B cell (primary cell): ENCODE data around the gene SAA2.

Experiments used
- CTCF ChIP-seq: fragments of 200-600 bp; IDR thresholded peaks from one replicate; pipeline ENCODE4 v1.8.0; 2022; ENCODE audit warnings: antibody characterized with exemption, mild to moderate bottlenecking
- EZH2 ChIP-seq: IDR thresholded peaks from 2 replicates; pipeline ENCODE4 v1.6.1; 2012; ENCODE audit warnings: borderline replicate concordance, low read depth, mild to moderate bottlenecking, moderate library complexity, low read length; ENCODE audit not compliant: insufficient read depth, poor library complexity, severe bottlenecking

- TF ChIP-seq CTCF (no peak), EZH2 (no peak)
Observed at GRCh38 chr11:18248561-18248960, at the start of gene SAA2.
